ENCODE data around the gene DNAH2. TPM values are rescaled to one million over a fixed set of nuclear protein-coding genes. Genes with fewer than 3 reads are reported as not detected.

Gene DNAH2
- total RNA-seq, 5 donors from 2014 or later (not counting 1 experiment from before 2014, with no cell fraction given): not detected

GRCh38 chr17:7777017-7777416, 59.5 kb downstream of the DNAH2 start:
- DNase-seq (no peak), ATAC-seq (replicated peaks in 1 of 4) (no peak)
- peaks cover 24 to 43% of the 10 kb centered on the region in 2 donors for H3K27me3 Mint-ChIP-seq
- no peaks in the 10 kb centered on the region for H3K9me3 Mint-ChIP-seq
- CTCF ChIA-PET: no interaction called here
- POLR2A ChIA-PET: no interaction called here
- Histone ChIP-seq H3K4me3 (ENCODE audit: control insufficient read depth in 1 of 2, extremely low read depth in 1 of 2, low read length in 1 of 2) (no peak overlapping the region), H3K4me1 (ENCODE audit: control insufficient read depth in 1 of 2, extremely low read depth in 1 of 2, insufficient read depth in 2 of 2, low read length in 2 of 2) (no peaks in the 10 kb centered on the region), H3K27me3 (replicated peaks in 1 of 2; ENCODE audit: control insufficient read depth in 2 of 2, extremely low read depth in 1 of 2, insufficient read depth in 2 of 2, low read length in 1 of 2) (peaks cover 0 to 49% of the 10 kb centered on the region in 2 experiments), H3K27ac (ENCODE audit: low read length) (no peak overlapping the region), H3K36me3 (ENCODE audit: control insufficient read depth in 2 of 2, extremely low read depth in 1 of 2, insufficient read depth in 1 of 2, low read length in 1 of 2) (no peaks in the 10 kb centered on the region), H3K9me3 (no peaks in the 10 kb centered on the region)
- no peaks in the 10 kb centered on the region for H3K4me1 Mint-ChIP-seq
- H3K27ac Mint-ChIP-seq: no peak overlapping the region
- 84% methylated on average over 7 of the region's 7 CpGs for WGBS (ENCODE audit: insufficient coverage)
- H3K36me3 Mint-ChIP-seq: no peaks in the 10 kb centered on the region
- H3K4me3 Mint-ChIP-seq: no peak overlapping the region

- no peaks in the 10 kb centered on the region for H3K36me3 ChIP-seq (ENCODE audit: control insufficient read depth in 2 of 2, extremely low read depth in 1 of 2, insufficient read depth in 1 of 2, low read length in 1 of 2)
- H3K27me3 Mint-ChIP-seq: peaks cover 7 to 23% of the 10 kb centered on the region in 2 donors
- H3K9me3 ChIP-seq: no peaks in the 10 kb centered on the region
- H3K36me3 Mint-ChIP-seq: no peaks in the 10 kb centered on the region
- ATAC-seq (replicated peaks in 1 of 4): no peak
- CTCF ChIA-PET: interaction anchor here in 1 of 2 donors (1.2 kb wide), 1 partner anchor 11 kb away, joined by 3 read pairs; no protein-coding TSS in a partner anchor
- H3K4me1 Mint-ChIP-seq: no peaks in the 10 kb centered on the region
- 93% methylated on average over 10 of the region's 10 CpGs for WGBS (ENCODE audit: insufficient coverage)
- H3K27me3 ChIP-seq (replicated peaks in 1 of 2; ENCODE audit: control insufficient read depth in 2 of 2, extremely low read depth in 1 of 2, insufficient read depth in 2 of 2, low read length in 1 of 2): peaks cover 0 to 34% of the 10 kb centered on the region in 2 experiments
- no peak overlapping the region for H3K27ac ChIP-seq (ENCODE audit: low read length)
- H3K9me3 Mint-ChIP-seq: no peaks in the 10 kb centered on the region
- H3K4me1 ChIP-seq (ENCODE audit: control insufficient read depth in 1 of 2, extremely low read depth in 1 of 2, insufficient read depth in 2 of 2, low read length in 2 of 2): no peaks in the 10 kb centered on the region
- H3K4me3 ChIP-seq (ENCODE audit: control insufficient read depth in 1 of 2, extremely low read depth in 1 of 2, low read length in 1 of 2): no peak overlapping the region
- POLR2A ChIA-PET: no interaction called here
- H3K4me3 Mint-ChIP-seq: no peak overlapping the region
- H3K27ac Mint-ChIP-seq: no peak overlapping the region
- no peak for DNase-seq
These were observed 63.2 kb downstream of the DNAH2 start for GRCh38 chr17:7780736-7781135.

GRCh38 chr17:7781429-7781828, 63.9 kb downstream of the DNAH2 start:
- CTCF ChIA-PET: no interaction called here

GRCh38 chr17:7782240-7782639, 64.7 kb downstream of the DNAH2 start:
- no peaks in the 10 kb centered on the region for H3K9me3 Mint-ChIP-seq
- H3K4me3 Mint-ChIP-seq: no peak overlapping the region
- POLR2A ChIA-PET: no interaction called here
- H3K9me3 ChIP-seq: no peaks in the 10 kb centered on the region
- no peaks in the 10 kb centered on the region for H3K4me1 ChIP-seq (ENCODE audit: control insufficient read depth in 1 of 2, extremely low read depth in 1 of 2, insufficient read depth in 2 of 2, low read length in 2 of 2)
- no CpG with 5 or more reads among the region's 2 CpGs for WGBS (ENCODE audit: insufficient coverage)
- no peak overlapping the region for H3K27ac Mint-ChIP-seq
- H3K4me3 ChIP-seq (ENCODE audit: control insufficient read depth in 1 of 2, extremely low read depth in 1 of 2, low read length in 1 of 2): no peak overlapping the region
- H3K27ac ChIP-seq (ENCODE audit: low read length): no peak overlapping the region
- peaks cover 4 to 13% of the 10 kb centered on the region in 2 donors for H3K27me3 Mint-ChIP-seq
- no peaks in the 10 kb centered on the region for H3K36me3 ChIP-seq (ENCODE audit: control insufficient read depth in 2 of 2, extremely low read depth in 1 of 2, insufficient read depth in 1 of 2, low read length in 1 of 2)
- H3K27me3 ChIP-seq (replicated peaks in 1 of 2; ENCODE audit: control insufficient read depth in 2 of 2, extremely low read depth in 1 of 2, insufficient read depth in 2 of 2, low read length in 1 of 2): peaks cover 0 to 31% of the 10 kb centered on the region in 2 experiments
- no peaks in the 10 kb centered on the region for H3K36me3 Mint-ChIP-seq
- CTCF ChIA-PET: interaction anchor here in 1 of 2 donors (0.6 kb wide), 1 partner anchor 12 kb away, joined by 3 read pairs; no protein-coding TSS in a partner anchor
- DNase-seq (no peak), ATAC-seq (replicated peaks in 1 of 4) (no peak)
- H3K4me1 Mint-ChIP-seq: no peaks in the 10 kb centered on the region

More at GRCh38 chr17:7781429-7781828, 63.9 kb downstream of the DNAH2 start:
- H3K4me1 ChIP-seq (ENCODE audit: control insufficient read depth in 1 of 2, extremely low read depth in 1 of 2, insufficient read depth in 2 of 2, low read length in 2 of 2): no peaks in the 10 kb centered on the region
- WGBS (ENCODE audit: insufficient coverage): 93% methylated on average over 2 of the region's 6 CpGs
- H3K36me3 Mint-ChIP-seq: no peaks in the 10 kb centered on the region
- no peak overlapping the region for H3K4me3 ChIP-seq (ENCODE audit: control insufficient read depth in 1 of 2, extremely low read depth in 1 of 2, low read length in 1 of 2)
- peaks cover 0 to 30% of the 10 kb centered on the region in 2 experiments for H3K27me3 ChIP-seq (replicated peaks in 1 of 2; ENCODE audit: control insufficient read depth in 2 of 2, extremely low read depth in 1 of 2, insufficient read depth in 2 of 2, low read length in 1 of 2)
- POLR2A ChIA-PET: no interaction called here
- no peaks in the 10 kb centered on the region for H3K4me1 Mint-ChIP-seq
- no peak overlapping the region for H3K4me3 Mint-ChIP-seq
- peaks cover 5 to 20% of the 10 kb centered on the region in 2 donors for H3K27me3 Mint-ChIP-seq
- no peak overlapping the region for H3K27ac Mint-ChIP-seq
- H3K9me3 ChIP-seq: no peaks in the 10 kb centered on the region
- H3K9me3 Mint-ChIP-seq: no peaks in the 10 kb centered on the region
- DNase-seq (no peak), ATAC-seq (replicated peaks in 1 of 4) (no peak)
- H3K36me3 ChIP-seq (ENCODE audit: control insufficient read depth in 2 of 2, extremely low read depth in 1 of 2, insufficient read depth in 1 of 2, low read length in 1 of 2): no peaks in the 10 kb centered on the region
- no peak overlapping the region for H3K27ac ChIP-seq (ENCODE audit: low read length)

- ChIA-PET POLR2A (interaction anchor here in 1 of 2 donors (0.6 kb wide), 1 partner anchor 903 kb away, joined by 4 read pairs; no protein-coding TSS in a partner anchor), CTCF (no interaction called here)
- Histone ChIP-seq H3K27me3 (replicated peaks in 1 of 2; ENCODE audit: control insufficient read depth in 2 of 2, extremely low read depth in 1 of 2, insufficient read depth in 2 of 2, low read length in 1 of 2) (peaks cover 0 to 22% of the 10 kb centered on the region in 2 experiments), H3K4me1 (ENCODE audit: control insufficient read depth in 1 of 2, extremely low read depth in 1 of 2, insufficient read depth in 2 of 2, low read length in 2 of 2) (no peaks in the 10 kb centered on the region), H3K36me3 (ENCODE audit: control insufficient read depth in 2 of 2, extremely low read depth in 1 of 2, insufficient read depth in 1 of 2, low read length in 1 of 2) (no peaks in the 10 kb centered on the region), H3K27ac (ENCODE audit: low read length) (no peak overlapping the region), H3K4me3 (ENCODE audit: control insufficient read depth in 1 of 2, extremely low read depth in 1 of 2, low read length in 1 of 2) (no peak overlapping the region), H3K9me3 (no peaks in the 10 kb centered on the region)
- H3K27me3 Mint-ChIP-seq: peaks cover 0 to 9% of the 10 kb centered on the region in 2 donors
- ATAC-seq (replicated peaks in 1 of 4) (no peak), DNase-seq (no peak)
- 96% methylated on average over 13 of the region's 21 CpGs for WGBS (ENCODE audit: insufficient coverage)
- no peaks in the 10 kb centered on the region for H3K36me3 Mint-ChIP-seq
- H3K9me3 Mint-ChIP-seq: no peaks in the 10 kb centered on the region
- no peak overlapping the region for H3K4me3 Mint-ChIP-seq
- H3K27ac Mint-ChIP-seq: no peak overlapping the region
- no peaks in the 10 kb centered on the region for H3K4me1 Mint-ChIP-seq
These were observed 69.3 kb downstream of the DNAH2 start for GRCh38 chr17:7786866-7787265.

GRCh38 chr17:7789131-7789530, 71.6 kb downstream of the DNAH2 start:
- no peaks in the 10 kb centered on the region for H3K9me3 ChIP-seq
- 67% methylated on average over 5 of the region's 9 CpGs for WGBS (ENCODE audit: insufficient coverage)
- no peak overlapping the region for H3K4me3 ChIP-seq (ENCODE audit: control insufficient read depth in 1 of 2, extremely low read depth in 1 of 2, low read length in 1 of 2)
- peaks cover 0 to 32% of the 10 kb centered on the region in 2 experiments for H3K27me3 ChIP-seq (replicated peaks in 1 of 2; ENCODE audit: control insufficient read depth in 2 of 2, extremely low read depth in 1 of 2, insufficient read depth in 2 of 2, low read length in 1 of 2)
- ChIA-PET POLR2A (no interaction called here), CTCF (no interaction called here)
- no peak for ATAC-seq (replicated peaks in 1 of 4)
- no peaks in the 10 kb centered on the region for H3K4me1 ChIP-seq (ENCODE audit: control insufficient read depth in 1 of 2, extremely low read depth in 1 of 2, insufficient read depth in 2 of 2, low read length in 2 of 2)
- no peaks in the 10 kb centered on the region for H3K4me1 Mint-ChIP-seq
- no peak overlapping the region for H3K4me3 Mint-ChIP-seq
- no peak overlapping the region for H3K27ac ChIP-seq (ENCODE audit: low read length)
- H3K27ac Mint-ChIP-seq: no peak overlapping the region
- peaks cover 0 to 7% of the 10 kb centered on the region in 2 donors for H3K27me3 Mint-ChIP-seq
- DNase-seq: no peak
- H3K36me3 Mint-ChIP-seq: no peaks in the 10 kb centered on the region
- H3K9me3 Mint-ChIP-seq: no peaks in the 10 kb centered on the region
- no peaks in the 10 kb centered on the region for H3K36me3 ChIP-seq (ENCODE audit: control insufficient read depth in 2 of 2, extremely low read depth in 1 of 2, insufficient read depth in 1 of 2, low read length in 1 of 2)

GRCh38 chr17:7790150-7790549, 72.6 kb downstream of the DNAH2 start:
- H3K9me3 ChIP-seq: no peaks in the 10 kb centered on the region
- CTCF ChIA-PET: no interaction called here
- no peaks in the 10 kb centered on the region for H3K9me3 Mint-ChIP-seq
- peaks cover 0 to 10% of the 10 kb centered on the region in 2 donors for H3K27me3 Mint-ChIP-seq
- H3K36me3 ChIP-seq (ENCODE audit: control insufficient read depth in 2 of 2, extremely low read depth in 1 of 2, insufficient read depth in 1 of 2, low read length in 1 of 2): no peaks in the 10 kb centered on the region
- no peaks in the 10 kb centered on the region for H3K4me1 ChIP-seq (ENCODE audit: control insufficient read depth in 1 of 2, extremely low read depth in 1 of 2, insufficient read depth in 2 of 2, low read length in 2 of 2)
- H3K36me3 Mint-ChIP-seq: no peaks in the 10 kb centered on the region
- H3K4me1 Mint-ChIP-seq: no peaks in the 10 kb centered on the region
- no peak overlapping the region for H3K4me3 Mint-ChIP-seq
- ATAC-seq (replicated peaks in 1 of 4): no peak
- H3K27ac Mint-ChIP-seq: no peak overlapping the region
- H3K27ac ChIP-seq (ENCODE audit: low read length): no peak overlapping the region
- no peak overlapping the region for H3K4me3 ChIP-seq (ENCODE audit: control insufficient read depth in 1 of 2, extremely low read depth in 1 of 2, low read length in 1 of 2)
- no peak for DNase-seq
- POLR2A ChIA-PET: no interaction called here
- H3K27me3 ChIP-seq (replicated peaks in 1 of 2; ENCODE audit: control insufficient read depth in 2 of 2, extremely low read depth in 1 of 2, insufficient read depth in 2 of 2, low read length in 1 of 2): peaks cover 0 to 35% of the 10 kb centered on the region in 2 experiments
- WGBS (ENCODE audit: insufficient coverage): 80% methylated on average over 1 of the region's 5 CpGs

All from T-cell (primary cell).